Heart left ventricle (tissue), 16 donors: ENCODE measurements around the gene GBP2. TPM values are rescaled to one million over a fixed set of nuclear protein-coding genes. Genes with fewer than 3 reads are reported as not detected.

Source experiments
- ATAC-seq, 4 donors: fragments of 200-7000 bp; cut with Tn5 transposase; one replicate each; pipeline ENCODE4 v1.9.1; 2020 to 2022; ENCODE audit warnings: moderate library complexity in 4 of 4, mild to moderate bottlenecking in 3 of 4, moderate number of reproducible peaks in 1 of 4
- DNase-seq, 5 donors: peaks; one replicate each; pipeline ENCODE4 v3.0.0-alpha.2; 2020
- H3K27ac ChIP-seq, 12 donors: fragments of 200-600 bp; sonication (generic) in 4 of 12; one replicate each; pipeline versions ENCODE4 v1.5.0 to v1.8.0; 2016 to 2022; ENCODE audit warnings: mild to moderate bottlenecking in 2 of 12
- H3K27me3 ChIP-seq, 9 donors: fragments of 200-600 bp; sonication (generic) in 2 of 9; one replicate each; pipeline versions ENCODE4 v1.5.1 to v1.8.0; 2016 to 2022; ENCODE audit warnings: mild to moderate bottlenecking in 3 of 9
- H3K36me3 ChIP-seq, 9 donors: fragments of 200-600 bp; sonication (generic) in 2 of 9; one replicate each; pipeline versions ENCODE4 v1.5.0 to v1.8.0; 2018 to 2022; ENCODE audit warnings: mild to moderate bottlenecking in 2 of 9
- H3K4me1 ChIP-seq, 12 donors: fragments of 200-600 bp; sonication (generic) in 4 of 12; one replicate each; pipeline versions ENCODE4 v1.5.0 to v1.8.0; 2016 to 2022; ENCODE audit warnings: mild to moderate bottlenecking in 3 of 12
- H3K4me3 ChIP-seq, 12 donors: fragments of 200-600 bp; sonication (generic) in 4 of 12; one replicate each; pipeline versions ENCODE4 v1.5.0 to v1.8.0; 2017 to 2022; ENCODE audit warnings: mild to moderate bottlenecking in 9 of 12, moderate library complexity in 4 of 12
- H3K9me3 ChIP-seq, 12 donors: fragments of 200-600 bp; sonication (generic) in 4 of 12; one replicate each; pipeline versions ENCODE4 v1.5.0 to v1.8.0; 2016 to 2022; ENCODE audit warnings: mild to moderate bottlenecking in 1 of 12
- POLR2A ChIP-seq, 2 donors: fragments of 450-650 bp; IDR thresholded peaks; one replicate each; pipeline ENCODE4 v1.6.1; 2017; ENCODE audit warnings: antibody characterized with exemption in 2 of 2, mild to moderate bottlenecking in 2 of 2, moderate library complexity in 2 of 2
- WGBS, 4 donors: extraction: QIAGEN DNeasy Blood & Tissue Kit in 2 of 4; methylation state at CpG; one replicate each; pipeline versions ENCODE4 v1.1.5 to v1.1.7; 2013 to 2018; 5-methylcytosine and 5-hydroxymethylcytosine counted together
- intact Hi-C, 10 donors: fragments of 100-400 bp; cut with DNase I; formaldehyde crosslinking; loops; one replicate each; pipeline versions ENCODE4 v1.11.1 to v1.14.2; 2022
- polyA plus RNA-seq, 2 donors: library from polyadenylated mRNA; stranded (reverse); fragments of 200-250 nt; gene quantifications; one replicate each; pipeline ENCODE4 v1.2.3, GENCODE V29; 2013
- total RNA-seq, 9 donors: library from RNA; depleted of rRNA in 2 of 9; stranded (reverse); fragments of >200 nt in 2 of 9; fragmentation: NEBNext Ultra II Directional in 3 of 9; extraction: Animal tissue kit (Norgen Biotek cat#: 25700) in 3 of 9; gene quantifications; one replicate each; pipeline versions ENCODE4 v1.1.0 to v1.2.4, GENCODE V29; 2016 to 2023
- TF ChIP-seq, protein P1 (sequence below), 12 donors: fragments of 200-600 bp; sonication (generic) in 4 of 12; IDR thresholded peaks; one replicate each; pipeline versions ENCODE4 v1.5.0 to v1.8.0; 2018 to 2022; ENCODE audit warnings: antibody characterized with exemption in 12 of 12, mild to moderate bottlenecking in 5 of 12
- donor health status: ischemic (EF 13 %, LVEDD 7.1; RV severe dilation, severe dysfunction).
- donor health status: healthy with polysubstance abuse.
- donor health status: DM: no; HTN: yes; CAD: no.
- donor health status: DM: no; HTN: no; CAD: no.
- donor health status: ischemic (EF 25% LVEDD 6.9; RV normal size, moderate dysfunction).
- donor health status: ischemic (EF 25% LVEDD 5.7; RV mildly dilated, moderate dysfunction).
- donor health status: healthy.
- donor health status: DM: yes; HTN: yes; CAD: no.
- donor health status: ischemic (EF 35%, LVEDD 5.7; RV mildly dilated, moderate dysfunction).
- donor health status: nonischemic (EF 11% LVEDD 7.7; RV severe dilation, severe dysfunction).
- donor health status: DM: yes; HTN: yes; CAD: no.
- donor health status: PGD.
- donor health status: ischemic (EF 29% LVEDD 5.4; RV normal size, mild dysfunction).
- donor health status: nonischemic (EF 23%, LVEDD 6.1; RV moderate dilation, normal function).

The GBP2 gene
- total and polyA plus RNA-seq, 11 donors = 6.4 to 86.8 (median 10.9) TPM

GRCh38 chr1:89070509-89070908, 55.4 kb downstream of the GBP2 start:
- H3K36me3 ChIP-seq = no peaks in the 10 kb centered on the region
- TF ChIP-seq POLR2A (IDR thresholded peaks at IDR 0.05) = no peak
- TF ChIP-seq, protein P1, sequence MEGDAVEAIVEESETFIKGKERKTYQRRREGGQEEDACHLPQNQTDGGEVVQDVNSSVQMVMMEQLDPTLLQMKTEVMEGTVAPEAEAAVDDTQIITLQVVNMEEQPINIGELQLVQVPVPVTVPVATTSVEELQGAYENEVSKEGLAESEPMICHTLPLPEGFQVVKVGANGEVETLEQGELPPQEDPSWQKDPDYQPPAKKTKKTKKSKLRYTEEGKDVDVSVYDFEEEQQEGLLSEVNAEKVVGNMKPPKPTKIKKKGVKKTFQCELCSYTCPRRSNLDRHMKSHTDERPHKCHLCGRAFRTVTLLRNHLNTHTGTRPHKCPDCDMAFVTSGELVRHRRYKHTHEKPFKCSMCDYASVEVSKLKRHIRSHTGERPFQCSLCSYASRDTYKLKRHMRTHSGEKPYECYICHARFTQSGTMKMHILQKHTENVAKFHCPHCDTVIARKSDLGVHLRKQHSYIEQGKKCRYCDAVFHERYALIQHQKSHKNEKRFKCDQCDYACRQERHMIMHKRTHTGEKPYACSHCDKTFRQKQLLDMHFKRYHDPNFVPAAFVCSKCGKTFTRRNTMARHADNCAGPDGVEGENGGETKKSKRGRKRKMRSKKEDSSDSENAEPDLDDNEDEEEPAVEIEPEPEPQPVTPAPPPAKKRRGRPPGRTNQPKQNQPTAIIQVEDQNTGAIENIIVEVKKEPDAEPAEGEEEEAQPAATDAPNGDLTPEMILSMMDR (IDR thresholded peaks at IDR 0.05) = no peak
- peak overlapping the region in 9 of 12 donors; percentile 19 to 84 (median 58) for H3K27ac ChIP-seq
- ATAC-seq (peak in 1 of 4 donors; percentile 24), DNase-seq (no peak)
- H3K4me1 ChIP-seq = peaks cover 0 to 36% (median 6%) of the 10 kb centered on the region in 12 donors
- peak overlapping the region in 11 of 12 donors; percentile 5 to 57 (median 43) for H3K4me3 ChIP-seq
- intact Hi-C loops = loop anchor here in 1 of 10 donors (5.0 kb wide), 1 partner anchor 47 kb away; no protein-coding TSS in a partner anchor
- H3K9me3 ChIP-seq = peaks cover 0 to 19% (median 0%) of the 10 kb centered on the region in 12 donors
- no peaks in the 10 kb centered on the region for H3K27me3 ChIP-seq
- WGBS, 4 donors = 42 to 75% (median 54%) methylated on average over 1 of the region's 1 CpG

GRCh38 chr1:89069951-89070350, 56.0 kb downstream of the GBP2 start:
- H3K4me1 ChIP-seq = peaks cover 0 to 38% (median 7%) of the 10 kb centered on the region in 12 donors
- no peaks in the 10 kb centered on the region for H3K27me3 ChIP-seq
- peak overlapping the region; percentile 5 to 57 (median 42) for H3K4me3 ChIP-seq
- peaks cover 0 to 16% (median 0%) of the 10 kb centered on the region in 12 donors for H3K9me3 ChIP-seq
- intact Hi-C loops = loop anchor here in 2 of 10 donors (5.0 kb wide), 3 partner anchors 47 to 127 kb away; partner anchors contain the start of genes GBP3 (in 2 of the 2) and GBP4 (in 1 of the 2)
- 36 to 54% (median 40%) methylated on average over 2 of the region's 2 CpGs for WGBS, 4 donors
- H3K27ac ChIP-seq = peak overlapping the region in 11 of 12 donors; percentile 19 to 84 (median 58)
- TF ChIP-seq POLR2A (IDR thresholded peaks at IDR 0.05) = no peak
- TF ChIP-seq, protein P1 (IDR thresholded peaks at IDR 0.05) = no peak
- ATAC-seq (no peak), DNase-seq (no peak)
- no peaks in the 10 kb centered on the region for H3K36me3 ChIP-seq

DNA sequence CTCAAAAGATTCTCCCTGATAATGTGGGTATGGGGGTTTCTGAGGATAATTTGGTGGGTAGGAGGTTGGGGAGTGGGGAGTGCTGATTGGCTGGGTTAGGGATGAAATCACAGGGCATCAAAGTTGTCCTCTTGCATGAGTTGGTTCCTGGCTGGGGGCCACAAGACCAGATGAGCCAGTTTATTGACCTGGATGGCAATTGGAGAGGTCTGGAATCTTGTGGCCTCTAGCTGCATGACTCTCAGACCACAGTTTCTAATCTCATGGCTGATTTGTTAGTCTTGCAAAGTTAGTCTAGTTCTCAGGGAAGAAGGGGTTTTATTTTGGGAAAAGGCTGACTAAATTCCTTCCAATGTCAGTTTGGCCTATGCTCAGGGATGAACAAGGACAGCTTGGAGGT, 57.6 kb downstream of the GBP2 start:
- Histone ChIP-seq H3K27ac (peak overlapping the region in 1 of 12 donors; percentile 84), H3K4me3 (no peak overlapping the region), H3K4me1 (peaks cover 0 to 41% (median 7%) of the 10 kb centered on the region in 12 donors), H3K9me3 (no peaks in the 10 kb centered on the region), H3K36me3 (peaks cover 0 to 4% (median 0%) of the 10 kb centered on the region in 9 donors), H3K27me3 (no peaks in the 10 kb centered on the region)
- no peak for TF ChIP-seq POLR2A (IDR thresholded peaks at IDR 0.05)
- TF ChIP-seq, protein P1 (IDR thresholded peaks at IDR 0.05) = no peak
- no peak for ATAC-seq
- intact Hi-C loops = loop anchor here in 2 of 10 donors (5.0 kb wide), 2 partner anchors 46 to 129 kb away; partner anchors contain the start of genes GBP3 (in 2 of the 2) and GBP4 (in 1 of the 2)
- DNase-seq = no peak

GRCh38 chr1:89065079-89065868, 60.6 kb downstream of the GBP2 start, which contains the start of gene GBP1:
Gene GBP1 (minus strand): TSS chr1:89065208. CDS start chr1:89063234, 1,974 bp downstream.
- Histone ChIP-seq H3K9me3 (no peaks in the 10 kb centered on the region), H3K27ac (peak within 1 kb of the TSS; percentile 63 to 92 (median 82)), H3K27me3 (no peaks in the 10 kb centered on the region), H3K4me1 (peaks cover 0 to 62% (median 12%) of the 10 kb centered on the region in 12 donors), H3K4me3 (peak within 1 kb of the TSS; percentile 32 to 73 (median 60)), H3K36me3 (peaks cover 0 to 31% (median 5%) of the 10 kb centered on the region in 9 donors)
- intact Hi-C loops = loop anchor here in 2 of 10 donors (5.0 kb wide), 2 partner anchors 43 to 132 kb away; partner anchors contain the start of genes GBP3 (in 2 of the 2) and GBP4 (in 1 of the 2)
- ATAC-seq = peak; percentile 74 to 93 (median 85)
- 38 to 51% (median 45%) methylated on average over 4 of the region's 4 CpGs for WGBS, 4 donors
- peak in 1 of 5 donors; percentile 44 for DNase-seq
- TF ChIP-seq, protein P1 (IDR thresholded peaks at IDR 0.05) = no peak
- peak in 1 of 2 donors; percentile 34 for TF ChIP-seq POLR2A (IDR thresholded peaks at IDR 0.05)
